Fibroblast of the aortic adventitia (primary cell): ENCODE results near the gene PLCL1. TPM values are rescaled to one million over a fixed set of nuclear protein-coding genes. Genes with fewer than 3 reads are reported as not detected.

Experiments used
- DNase-seq: peaks from one replicate; pipeline ENCODE4 v3.0.0-alpha.2; 2010; ENCODE audit warnings: low read depth
- H3K4me3 ChIP-seq: 2 replicates; pipeline ENCODE4 v1.5.1; 2011; ENCODE audit warnings: low read depth, mild to moderate bottlenecking, control low read depth, low read length, moderate library complexity
- CTCF ChIP-seq: IDR thresholded peaks from 2 replicates; pipeline ENCODE4 v1.5.1; 2011; ENCODE audit warnings: mild to moderate bottlenecking, low read length, control low read depth, inconsistent platforms; ENCODE audit not compliant: insufficient read depth
- total RNA-seq: library from RNA; depleted of rRNA; stranded (reverse); fragments of >200 nt; gene quantifications from 2 replicates; pipeline ENCODE4 v1.2.3, GENCODE V29; 2012; ENCODE audit warnings: low replicate concordance

PLCL1 gene
- total RNA-seq, 1 donor, result 17.7 TPM

GRCh38 chr2:197894751-197895274 lies 90.4 kb downstream of the PLCL1 start:
- peak; percentile 14 for DNase-seq
- TF ChIP-seq CTCF, result no peak

GRCh38 chr2:197897960-197898678 lies 93.7 kb downstream of the PLCL1 start:
- H3K4me3 ChIP-seq, result no peak overlapping the region
- no peak for DNase-seq
- TF ChIP-seq CTCF, result no peak

More at GRCh38 chr2:197894751-197895274, 90.4 kb downstream of the PLCL1 start:
- no peak overlapping the region for H3K4me3 ChIP-seq

GRCh38 chr2:197904446-197904845 lies 100.1 kb downstream of the PLCL1 start:
- no peak overlapping the region for H3K4me3 ChIP-seq
- DNase-seq, result no peak
- TF ChIP-seq CTCF, result no peak

- TF ChIP-seq CTCF, result no peak
- H3K4me3 ChIP-seq, result no peak overlapping the region
- DNase-seq, result peak; percentile 23
Measured at GRCh38 chr2:197908156-197908555, 103.8 kb downstream of the PLCL1 start.

- H3K4me3 ChIP-seq, result no peak overlapping the region
- TF ChIP-seq CTCF, result no peak
- DNase-seq, result peak; percentile 88
Measured at GRCh38 chr2:197908990-197909776, 104.8 kb downstream of the PLCL1 start.

GRCh38 chr2:197911667-197912066 lies 107.3 kb downstream of the PLCL1 start:
- DNase-seq, result no peak
- TF ChIP-seq CTCF, result no peak
- no peak overlapping the region for H3K4me3 ChIP-seq
